GM12874 (cell line): ENCODE results near the gene HMHB1.

Experiments
- TF ChIP-seq, protein P1 (sequence below): IDR thresholded peaks from 2 replicates; pipeline ENCODE4 v1.5.1; 2011; ENCODE audit warnings: low read depth, mild to moderate bottlenecking, control low read depth, low read length, moderate library complexity; ENCODE audit not compliant: insufficient read depth

Gene HMHB1

DNA sequence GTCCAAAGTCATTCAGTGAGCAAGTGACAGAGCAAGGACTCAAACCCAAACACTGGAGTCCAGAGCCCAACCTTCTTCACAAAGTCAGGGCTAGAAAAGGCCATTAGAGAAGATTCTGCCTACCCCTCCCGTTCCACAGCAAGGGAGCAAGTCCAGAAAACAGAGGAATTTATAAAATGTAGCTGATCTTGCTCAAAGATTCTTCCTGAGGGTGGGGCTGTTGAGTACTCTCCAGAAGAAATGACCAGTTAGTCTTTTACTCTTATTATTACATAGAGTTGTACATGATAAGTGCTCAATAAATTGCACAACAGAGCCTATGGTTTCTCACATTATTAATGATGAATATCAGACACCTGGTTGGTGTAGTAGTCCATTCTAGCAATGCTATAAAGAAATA is 39.3 kb upstream of the HMHB1 start:
- TF ChIP-seq, protein P1, sequence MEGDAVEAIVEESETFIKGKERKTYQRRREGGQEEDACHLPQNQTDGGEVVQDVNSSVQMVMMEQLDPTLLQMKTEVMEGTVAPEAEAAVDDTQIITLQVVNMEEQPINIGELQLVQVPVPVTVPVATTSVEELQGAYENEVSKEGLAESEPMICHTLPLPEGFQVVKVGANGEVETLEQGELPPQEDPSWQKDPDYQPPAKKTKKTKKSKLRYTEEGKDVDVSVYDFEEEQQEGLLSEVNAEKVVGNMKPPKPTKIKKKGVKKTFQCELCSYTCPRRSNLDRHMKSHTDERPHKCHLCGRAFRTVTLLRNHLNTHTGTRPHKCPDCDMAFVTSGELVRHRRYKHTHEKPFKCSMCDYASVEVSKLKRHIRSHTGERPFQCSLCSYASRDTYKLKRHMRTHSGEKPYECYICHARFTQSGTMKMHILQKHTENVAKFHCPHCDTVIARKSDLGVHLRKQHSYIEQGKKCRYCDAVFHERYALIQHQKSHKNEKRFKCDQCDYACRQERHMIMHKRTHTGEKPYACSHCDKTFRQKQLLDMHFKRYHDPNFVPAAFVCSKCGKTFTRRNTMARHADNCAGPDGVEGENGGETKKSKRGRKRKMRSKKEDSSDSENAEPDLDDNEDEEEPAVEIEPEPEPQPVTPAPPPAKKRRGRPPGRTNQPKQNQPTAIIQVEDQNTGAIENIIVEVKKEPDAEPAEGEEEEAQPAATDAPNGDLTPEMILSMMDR = no peak

DNA sequence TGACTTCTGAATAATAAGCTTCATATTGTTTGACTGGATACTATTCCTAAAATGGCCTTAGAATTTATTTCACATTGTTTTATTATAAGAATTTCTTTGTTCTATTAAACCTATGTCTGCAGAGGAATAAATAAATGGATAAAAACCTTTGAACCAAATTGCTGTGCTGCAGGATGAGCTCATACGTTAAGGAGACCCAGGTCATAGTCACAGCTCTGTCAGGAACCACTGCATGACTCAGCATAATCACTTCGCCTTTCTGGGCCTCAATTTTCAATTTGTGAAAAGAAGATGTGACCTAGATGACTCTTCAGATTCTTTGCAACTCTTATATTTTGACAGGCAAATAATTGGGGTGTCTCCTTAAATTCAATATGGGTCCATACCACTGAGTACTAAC is 36.7 kb upstream of the HMHB1 start:
- TF ChIP-seq, protein P1 = no peak

DNA sequence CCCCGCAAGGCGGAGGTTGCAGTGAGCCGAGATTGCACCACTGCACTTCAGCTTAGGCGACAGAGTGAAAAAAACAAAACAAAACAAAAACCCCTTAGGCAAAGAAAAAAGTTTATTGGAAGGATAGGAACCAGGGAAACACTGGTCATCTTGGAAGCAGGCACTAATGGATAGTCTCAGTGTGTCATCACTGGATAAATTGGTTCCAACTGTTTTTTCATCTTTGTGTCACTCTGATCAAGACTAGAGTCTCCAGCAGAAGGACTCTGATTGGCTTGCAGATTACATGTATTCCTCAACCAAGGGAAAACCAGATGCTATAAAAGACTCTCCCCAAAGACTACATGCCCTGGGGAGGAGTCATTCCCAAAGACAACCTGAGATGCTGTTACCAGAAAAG is 35.0 kb upstream of the HMHB1 start:
- TF ChIP-seq, protein P1 = no peak

DNA sequence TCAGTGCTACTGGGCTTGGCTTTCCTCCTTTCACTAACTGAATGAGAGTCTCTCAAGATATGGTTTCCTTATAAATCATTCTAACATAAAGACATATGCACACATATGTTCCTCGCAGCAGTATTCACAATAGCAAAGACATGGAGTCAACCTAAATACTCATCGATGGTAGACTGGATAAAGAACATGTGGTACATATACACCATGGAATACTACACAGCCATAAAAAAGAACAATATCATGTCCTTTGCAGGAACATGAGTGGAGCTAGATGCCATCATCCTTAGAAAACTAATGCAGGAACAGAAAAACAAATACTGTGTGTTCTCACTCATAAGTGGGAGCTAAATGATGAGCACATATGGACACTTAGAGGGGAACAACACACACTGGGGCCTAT is 32.5 kb upstream of the HMHB1 start:
- TF ChIP-seq, protein P1 = no peak

DNA sequence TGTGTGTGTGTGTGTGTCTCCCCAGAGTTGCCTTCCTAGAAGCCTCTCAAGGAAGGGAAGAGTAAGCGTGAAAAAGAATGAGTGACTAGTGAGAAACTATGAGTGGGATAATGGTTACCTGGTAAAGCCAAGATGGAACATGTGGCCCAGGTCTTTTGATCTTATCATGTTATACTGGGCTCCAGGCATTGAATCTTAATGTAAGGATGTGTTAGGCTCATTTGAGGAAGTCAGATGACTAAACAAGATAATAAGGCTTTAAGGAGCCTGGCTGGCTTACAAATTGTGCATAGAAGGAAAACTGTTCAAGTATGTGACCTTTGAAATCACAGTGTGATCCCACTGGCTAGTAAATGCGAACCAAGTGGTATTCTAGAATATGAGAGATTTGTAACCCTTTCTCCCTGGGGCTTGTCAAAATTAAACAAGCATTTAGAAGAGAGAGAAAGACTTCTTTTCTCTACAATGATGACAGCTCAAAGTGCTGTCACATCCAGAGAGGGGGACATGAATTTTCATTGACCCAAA is 29.9 kb upstream of the HMHB1 start:
- TF ChIP-seq, protein P1 = no peak

DNA sequence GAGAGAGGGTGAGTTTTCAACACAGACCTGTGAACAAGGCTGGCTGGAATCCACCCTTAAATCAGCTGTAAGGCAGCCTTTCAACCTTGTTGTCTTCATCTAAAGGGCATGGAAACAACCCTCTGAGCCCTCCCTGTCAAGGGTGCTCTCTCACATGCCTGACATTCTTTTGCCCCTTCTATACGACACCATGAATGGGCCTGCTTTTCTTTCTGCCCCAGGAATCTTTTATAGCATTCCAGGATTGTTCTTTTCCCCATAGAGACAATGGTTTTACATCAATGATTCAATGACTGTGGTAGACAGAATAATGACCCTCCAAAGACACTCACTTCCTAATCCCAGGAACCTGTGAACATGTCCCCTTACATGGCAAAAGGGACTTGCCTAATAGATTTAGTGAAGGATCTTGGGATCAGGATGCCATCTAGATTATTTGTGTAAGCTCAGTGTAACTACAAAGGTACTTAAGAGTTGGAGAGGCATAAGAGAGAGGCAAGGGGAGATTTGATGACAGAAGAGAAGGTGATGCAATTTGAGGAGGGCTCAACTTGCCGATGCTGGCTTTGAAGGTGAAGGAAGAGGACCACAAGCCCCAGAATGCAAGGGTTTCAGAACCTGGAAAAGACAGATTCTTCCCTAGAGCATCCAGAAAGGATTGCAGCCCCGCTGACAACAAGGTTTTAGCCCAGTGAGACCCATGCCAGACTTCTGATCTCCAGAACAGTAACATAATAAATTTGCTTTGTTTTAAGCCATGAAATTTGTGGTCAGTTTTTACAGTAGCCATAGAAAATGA is 29.2 kb upstream of the HMHB1 start:
- TF ChIP-seq, protein P1 = no peak

DNA sequence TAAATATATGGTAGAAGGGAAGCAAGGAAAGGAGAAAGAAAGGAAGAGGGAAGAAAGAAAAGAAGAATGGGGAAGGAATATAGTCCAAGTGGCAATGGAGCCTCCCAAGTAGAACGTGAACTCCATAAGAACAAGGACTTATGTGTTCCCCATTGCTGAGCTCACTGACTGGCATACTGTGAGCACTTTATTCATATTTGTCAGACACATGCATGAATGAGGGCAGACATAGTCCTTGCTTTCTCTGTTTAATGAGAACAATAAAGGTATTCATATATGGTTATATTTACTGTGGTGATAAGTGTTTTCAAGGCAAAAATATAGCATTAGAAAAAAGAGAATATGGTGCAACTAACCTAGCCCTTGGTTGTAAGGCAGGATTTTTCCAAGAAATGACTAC is 23.6 kb upstream of the HMHB1 start:
- TF ChIP-seq, protein P1 = no peak
